Cortex of kidney (tissue), 1 donor: ENCODE results near the gene CNST.
"Not testable (repeated sequence)": the region's sequence is repeated elsewhere in the genome, so short reads cannot be mapped to it uniquely, and the experiment has no call there.

Experiments used
- DNase-seq: peaks from one replicate; lab custom pipeline; 2025; lab: John Stamatoyannopoulos, UW

CNST gene

GRCh38 chr1:246618240-246618808 lies 52.1 kb downstream of the CNST start:
- no peak for DNase-seq

- DNase-seq, result no peak
These were observed 55.9 kb downstream of the CNST start for GRCh38 chr1:246622035-246622652.

GRCh38 chr1:246624091-246624490 lies 57.8 kb downstream of the CNST start:
- no peak for DNase-seq

- DNase-seq, result no peak
These were observed 62.8 kb downstream of the CNST start for GRCh38 chr1:246629030-246629429.

GRCh38 chr1:246629976-246630375 lies 63.7 kb downstream of the CNST start:
- DNase-seq, result no peak

GRCh38 chr1:246631426-246631825 lies 65.2 kb downstream of the CNST start:
- no peak for DNase-seq

GRCh38 chr1:246632281-246633168 lies 66.3 kb downstream of the CNST start:
- DNase-seq, result no peak

GRCh38 chr1:246634659-246635058 lies 68.4 kb downstream of the CNST start:
- DNase-seq, result not testable (repeated sequence)

GRCh38 chr1:246638941-246639655 lies 72.8 kb downstream of the CNST start:
- DNase-seq, result no peak

GRCh38 chr1:246639732-246640131 lies 73.5 kb downstream of the CNST start:
- no peak for DNase-seq

GRCh38 chr1:246640747-246641146 lies 74.5 kb downstream of the CNST start:
- DNase-seq, result no peak

GRCh38 chr1:246641394-246641793 lies 75.1 kb downstream of the CNST start:
- no peak for DNase-seq

- DNase-seq, result no peak
These were observed 76.5 kb downstream of the CNST start for GRCh38 chr1:246642719-246643118.

- DNase-seq, result no peak
These were observed 80.9 kb downstream of the CNST start for GRCh38 chr1:246647113-246647512.

GRCh38 chr1:246647513-246647912 lies 81.3 kb downstream of the CNST start:
- DNase-seq, result no peak

GRCh38 chr1:246651012-246651695 lies 84.9 kb downstream of the CNST start:
- no peak for DNase-seq

- DNase-seq, result no peak
These were observed 92.3 kb downstream of the CNST start for GRCh38 chr1:246658567-246658966.

GRCh38 chr1:246659594-246660140 lies 93.4 kb downstream of the CNST start:
- no peak for DNase-seq

- no peak for DNase-seq
These were observed 95.2 kb downstream of the CNST start for GRCh38 chr1:246661451-246661850.

GRCh38 chr1:246667773-246668172 lies 101.5 kb downstream of the CNST start:
- DNase-seq, result no peak

- DNase-seq, result no peak
These were observed 103.4 kb downstream of the CNST start for GRCh38 chr1:246669659-246670058.

- DNase-seq, result no peak
These were observed 107.8 kb downstream of the CNST start for GRCh38 chr1:246674049-246674448.
